Lung microvascular endothelial cell (primary cell): ENCODE measurements around the gene XPC. TPM values are rescaled to one million over a fixed set of nuclear protein-coding genes. Genes with fewer than 3 reads are reported as not detected.
A peak's percentile ranks its signal among the peaks of the same experiment; 100 is the strongest.
"Not testable (repeated sequence)": the region's sequence is repeated elsewhere in the genome, so short reads cannot be mapped to it uniquely, and the experiment has no call there.

Experiments used
- DNase-seq, 2 donors: peaks; one replicate each; pipeline versions ENCODE4 v3.0.0 to v3.0.0-alpha.2; 2010; ENCODE audit warnings: low read depth in 2 of 2
- total RNA-seq: library from RNA; depleted of rRNA; stranded (reverse); fragments of >200 nt; gene quantifications from 2 replicates; pipeline ENCODE4 v1.2.1, GENCODE V29; 2014

XPC gene
- total RNA-seq, 1 donor from 2014 or later = 26.0 TPM

DNA sequence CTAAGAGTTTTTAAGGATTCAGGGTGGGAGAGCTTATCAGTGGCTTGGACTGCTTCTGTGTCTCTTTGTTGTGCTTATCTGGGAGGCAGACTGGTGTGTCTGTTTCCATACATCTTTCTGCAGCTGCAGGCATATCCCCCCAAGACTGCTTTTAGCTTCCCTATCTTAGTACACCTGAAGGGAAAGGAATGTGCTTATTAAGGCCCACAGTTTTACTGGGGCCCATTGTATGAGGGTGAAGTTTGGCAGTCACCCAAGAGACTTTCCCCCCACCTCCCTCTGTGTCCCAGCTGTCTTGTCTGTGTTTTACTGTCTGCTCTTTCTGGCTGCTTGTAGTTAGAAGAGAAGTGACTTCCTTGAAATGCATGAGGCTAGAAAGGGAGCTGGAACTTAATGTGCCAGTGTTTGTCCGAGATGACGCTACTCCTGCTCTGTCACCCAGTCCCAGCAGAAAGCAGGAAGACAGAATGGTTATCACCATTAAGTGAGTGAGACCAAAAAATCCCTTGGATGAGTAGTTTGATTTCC, 57.4 kb downstream of the XPC start:
- DNase-seq = not testable (repeated sequence)

DNA sequence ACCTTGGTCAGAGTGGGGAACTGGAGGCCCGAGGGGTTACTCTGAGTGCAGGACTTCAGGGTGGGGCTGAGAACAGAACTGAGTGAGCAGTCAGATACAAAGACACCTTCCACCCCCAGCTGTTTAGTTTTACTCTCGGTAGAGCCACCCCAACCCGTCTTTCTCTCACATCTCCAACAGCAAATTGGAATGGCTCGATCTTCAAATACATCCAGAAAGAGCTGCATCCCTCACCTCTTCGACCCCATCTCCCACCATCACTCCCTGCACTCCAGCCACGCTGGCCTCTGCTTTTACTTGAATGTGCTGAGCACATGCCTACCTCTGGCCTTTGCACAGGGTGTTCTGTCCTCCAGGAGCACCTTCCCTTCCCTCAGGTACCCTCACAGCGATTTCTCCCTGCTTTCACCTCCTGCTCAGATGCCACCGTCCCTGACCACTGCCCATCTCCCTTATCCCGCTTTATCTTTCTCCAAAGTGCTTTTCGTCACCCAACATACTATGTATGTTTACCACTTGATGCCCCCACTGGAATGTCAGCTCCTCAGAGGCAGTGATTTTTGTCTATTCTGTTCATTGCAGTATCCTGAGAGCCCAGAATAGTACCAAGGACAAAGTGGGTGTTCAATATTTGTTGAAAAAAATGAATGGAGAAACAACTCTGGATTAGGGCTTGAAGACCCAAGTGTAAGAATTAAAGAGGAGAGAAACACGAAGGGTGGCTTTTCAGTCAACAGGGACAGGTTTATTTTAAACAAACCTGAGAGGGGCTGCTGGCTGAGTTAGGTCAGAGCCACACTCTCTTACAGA, 58.1 kb downstream of the XPC start:
- no peak for DNase-seq

DNA sequence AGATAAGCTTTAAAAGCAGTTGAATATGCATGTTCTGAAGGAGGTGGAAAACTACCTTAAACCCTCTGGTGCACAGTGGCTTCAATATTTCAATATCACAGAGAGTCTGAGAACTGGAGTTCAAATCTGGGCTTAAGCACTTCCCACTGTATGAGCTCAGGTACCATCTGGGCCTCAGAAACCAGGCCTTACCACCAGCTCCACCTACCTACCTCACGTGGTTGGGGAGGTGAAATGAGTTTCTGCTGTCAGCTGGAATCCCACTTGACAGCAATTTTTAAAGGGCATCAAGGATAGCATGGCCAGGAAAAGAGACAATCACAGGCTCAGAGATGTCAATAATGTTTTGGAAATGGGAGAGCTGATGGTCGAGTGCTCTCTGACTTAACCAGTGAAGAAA, 58.8 kb downstream of the XPC start:
- no peak for DNase-seq

DNA sequence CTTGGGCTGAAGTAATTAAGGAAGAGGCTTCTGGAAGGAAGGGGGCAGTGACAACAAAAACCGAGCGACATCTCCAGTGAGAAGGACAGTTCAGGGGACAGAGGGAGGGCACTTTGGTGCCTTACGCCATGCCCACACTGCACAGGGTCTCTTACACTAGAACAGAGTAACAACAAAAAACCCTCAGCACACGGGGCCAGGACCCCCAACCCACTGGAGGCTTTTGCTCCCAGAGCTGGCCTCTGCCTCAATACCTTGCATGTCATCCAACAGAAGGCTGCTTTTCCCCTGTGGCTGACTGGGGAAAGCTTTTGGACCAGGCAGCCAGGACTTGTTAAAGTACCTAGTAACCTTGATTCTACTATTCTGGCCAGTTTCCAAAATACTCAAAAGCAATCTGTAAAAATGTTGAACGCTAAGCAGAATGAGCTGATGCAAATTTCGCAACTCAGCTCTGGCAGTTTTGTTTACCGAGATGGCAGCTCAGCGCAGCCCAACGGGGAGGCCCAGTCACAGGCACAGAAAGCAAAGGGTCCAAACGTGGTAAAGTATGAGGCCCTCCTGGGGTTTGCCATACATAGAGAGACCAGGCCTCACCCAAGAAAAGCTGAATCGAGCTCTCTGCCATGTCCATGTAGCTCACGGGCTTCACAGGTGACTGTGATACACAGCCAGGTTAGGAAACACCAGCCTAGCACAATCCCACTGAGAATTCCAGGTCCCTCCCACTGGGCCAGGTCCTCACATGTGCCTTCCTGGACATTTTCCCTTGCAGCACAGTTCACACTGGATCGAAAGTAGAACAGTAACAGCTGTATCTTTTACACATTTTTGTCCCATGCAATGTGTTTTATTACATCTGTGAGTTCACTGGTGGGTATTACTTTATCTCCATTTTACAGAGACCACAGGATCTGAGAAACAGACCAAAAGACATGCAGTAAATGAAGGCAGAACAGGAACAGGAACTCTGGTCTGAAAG, 59.7 kb downstream of the XPC start:
- peak in 1 of 2 donors; percentile 25 for DNase-seq

DNA sequence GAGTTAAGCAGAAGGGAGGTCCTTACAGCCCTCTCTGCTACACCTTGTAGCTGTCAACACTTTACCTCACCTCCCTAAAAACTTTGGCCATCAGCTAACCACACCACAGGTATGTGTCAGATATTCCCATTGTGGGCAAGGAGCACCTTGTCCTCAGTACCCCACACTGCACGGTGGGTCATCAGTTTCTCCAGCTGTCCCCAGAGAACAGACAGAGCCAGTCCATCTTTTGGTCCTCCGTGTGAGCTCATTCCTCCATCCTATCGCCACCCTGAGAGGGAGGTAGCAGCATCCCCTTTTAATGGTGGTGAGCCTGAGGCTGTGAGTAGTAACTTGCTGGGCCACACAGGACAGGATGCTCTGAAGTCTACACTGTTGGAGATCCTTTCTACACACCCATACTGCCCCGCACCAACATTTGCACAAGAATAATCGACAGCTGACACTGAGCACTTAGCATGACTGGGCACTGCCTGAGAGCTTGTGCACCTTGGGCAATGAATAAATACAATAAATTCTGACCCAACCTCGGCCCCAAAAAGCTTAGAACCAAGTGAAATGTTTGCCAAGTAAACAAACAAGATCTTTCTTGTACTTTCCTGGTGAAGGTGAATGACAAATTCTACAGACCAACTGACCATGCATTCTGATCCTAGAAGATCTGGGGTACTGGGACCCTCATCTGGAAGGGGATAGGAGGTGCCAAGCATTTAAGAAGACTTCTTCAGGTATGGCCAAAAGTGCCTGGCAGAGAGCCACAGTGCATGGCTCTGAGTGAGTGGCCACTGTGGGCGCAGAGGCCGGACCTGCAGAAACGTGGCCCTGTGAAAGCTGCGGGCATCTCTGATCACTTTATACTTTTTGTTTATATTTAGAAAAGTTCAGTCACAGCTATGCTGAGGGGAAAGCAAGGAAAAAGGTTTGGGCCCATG, 60.7 kb downstream of the XPC start:
- no peak for DNase-seq

DNA sequence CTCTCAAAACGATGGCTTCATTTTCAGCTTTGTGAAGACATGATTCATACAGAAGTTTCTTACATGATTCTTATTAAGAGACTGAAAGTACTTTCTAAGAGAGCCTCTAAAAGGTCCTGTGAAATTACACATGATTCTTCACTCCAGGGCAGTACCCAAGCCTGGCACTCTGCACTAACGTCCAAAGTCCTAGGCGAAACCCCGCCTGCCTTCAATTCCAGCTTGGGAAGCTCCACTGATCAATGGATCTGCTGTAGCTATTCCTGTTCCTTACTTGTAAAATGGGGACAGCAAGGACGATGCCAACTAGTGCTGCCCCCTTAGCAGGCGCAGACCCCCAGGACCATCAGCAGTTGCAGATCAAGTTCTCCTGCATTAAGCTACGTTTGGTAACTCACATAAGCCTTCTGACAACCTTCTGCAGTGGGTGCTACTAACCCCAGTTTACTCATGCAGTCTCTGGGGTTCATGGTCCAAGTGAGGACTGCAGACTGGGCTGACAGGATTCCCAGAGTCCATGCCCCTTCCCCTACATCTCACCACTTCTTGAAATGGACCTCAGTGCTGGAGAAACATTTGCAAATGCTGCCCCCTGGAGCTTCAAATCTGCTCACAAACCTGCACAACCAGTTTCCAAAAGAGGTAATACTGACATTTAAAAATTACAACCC, 64.3 kb downstream of the XPC start:
- peak in 1 of 2 donors; percentile 18 for DNase-seq

DNA sequence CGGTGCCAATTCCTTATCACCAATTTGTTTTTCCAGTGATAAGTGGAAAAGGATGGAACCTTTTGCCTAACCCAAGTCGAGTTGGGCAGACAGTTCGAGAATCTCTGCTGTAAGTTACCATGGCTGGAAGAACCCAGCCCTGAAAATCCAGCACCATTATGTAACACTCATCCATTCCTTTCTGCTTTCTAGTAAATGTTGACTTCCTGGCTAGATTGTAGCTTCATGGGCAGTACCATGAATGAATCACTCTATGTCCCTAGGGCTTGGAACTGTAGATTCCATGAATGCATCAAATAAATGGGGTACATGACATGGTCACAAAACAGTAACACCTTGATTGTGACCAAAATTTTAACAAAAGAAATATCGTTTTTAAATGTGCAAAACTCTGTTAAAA, 67.7 kb downstream of the XPC start:
- DNase-seq = no peak

DNA sequence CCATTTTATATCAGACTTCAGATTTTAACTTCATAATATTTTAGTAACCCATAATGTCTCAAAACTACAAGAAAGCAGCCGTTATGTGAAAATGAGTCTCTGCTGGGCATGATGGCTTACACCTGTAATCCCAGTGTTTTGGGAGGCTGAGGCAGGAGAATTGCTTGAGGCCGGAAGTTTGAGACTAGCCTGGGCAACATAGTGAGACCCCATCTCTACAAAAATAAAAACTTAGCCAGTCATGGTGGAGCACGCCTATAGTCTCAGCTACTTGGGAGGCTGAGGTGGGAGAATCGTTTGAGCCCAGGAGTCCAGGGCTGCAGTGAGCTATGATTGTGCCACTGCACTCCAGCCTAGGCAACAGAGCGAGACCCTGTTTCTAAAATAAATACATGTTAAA, 68.6 kb downstream of the XPC start:
- DNase-seq = not testable (repeated sequence)

DNA sequence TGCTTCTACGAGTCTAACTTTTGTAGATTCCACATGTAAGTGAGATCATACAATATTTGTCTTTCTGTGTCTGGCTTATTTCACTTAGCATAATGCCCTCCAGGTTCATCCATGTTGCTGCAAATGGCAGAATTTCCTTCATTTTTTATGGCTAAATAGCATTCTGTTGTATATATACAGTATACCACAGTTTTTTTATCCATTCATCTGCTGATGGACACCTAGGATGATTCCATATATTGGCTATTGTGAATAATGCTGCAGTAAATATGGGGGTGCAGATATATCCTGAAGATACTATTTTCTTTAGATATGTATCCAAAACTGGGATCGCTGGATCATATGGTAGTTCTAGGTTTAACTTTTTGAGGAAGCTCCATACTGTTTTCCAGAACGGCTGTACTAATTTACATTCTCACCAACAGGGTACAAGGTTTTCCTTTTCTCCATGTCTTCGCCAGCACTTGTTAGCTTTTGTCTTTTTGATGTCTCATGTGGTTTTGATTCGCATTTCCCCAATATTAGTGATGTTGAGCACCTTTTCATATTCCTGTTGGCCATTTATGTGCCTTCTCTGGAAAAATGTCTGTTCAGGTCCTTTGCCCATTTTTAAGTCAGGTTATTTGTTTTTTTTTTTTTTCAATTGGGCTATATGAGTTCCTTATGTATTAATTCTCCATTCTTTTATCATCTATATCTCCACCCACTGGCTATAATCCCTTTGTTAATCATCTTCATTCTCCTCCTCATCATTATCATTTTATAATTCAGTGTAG, 80.6 kb downstream of the XPC start:
- no peak for DNase-seq

DNA sequence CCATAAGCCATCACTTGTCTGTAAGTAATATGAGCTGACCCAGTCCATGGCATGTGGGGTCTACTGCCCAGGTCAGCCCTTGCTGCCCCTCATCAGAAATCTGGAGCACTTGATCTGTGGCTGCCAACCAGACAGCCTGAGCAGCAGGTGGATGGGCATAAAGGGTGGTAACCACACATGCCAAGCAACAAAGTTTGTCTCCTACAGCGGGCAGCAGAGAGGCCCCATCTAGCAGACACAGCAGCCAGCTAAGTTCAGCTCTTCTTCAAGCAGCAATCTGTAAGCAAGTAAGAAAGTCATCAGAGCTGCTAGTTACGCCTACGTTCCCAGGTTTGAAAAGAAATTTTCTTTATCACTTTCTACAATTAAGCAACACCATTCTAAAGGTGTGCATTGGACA, 81.7 kb downstream of the XPC start:
- DNase-seq = no peak

Other genes starting within 250 kb of the XPC start
- 9.6 and 13.1 TPM in 2 replicates for gene CHCHD4, start 53.7 kb downstream of the XPC start, total RNA-seq
- gene TMEM43, start 53.5 kb downstream of the XPC start, total RNA-seq = 54.9 and 87.3 TPM in 2 replicates
- 6.0 and 7.4 TPM in 2 replicates for gene LSM3, start 216 bp upstream of the XPC start, total RNA-seq
- gene SLC6A6, start 224.0 kb upstream of the XPC start, total RNA-seq = 8.5 and 13.5 TPM in 2 replicates